K562 (cell line): ENCODE results near the gene RXRB. TPM values are rescaled to one million over a fixed set of nuclear protein-coding genes. Genes with fewer than 3 reads are reported as not detected.
A peak's percentile ranks its signal among the peaks of the same experiment; 100 is the strongest.

Experiments
- ARNT ChIP-seq, 2 experiments: fragments of 450-650 bp; IDR thresholded peaks; 2 replicates each; pipeline ENCODE4 v1.6.1; 2016; ENCODE audit warnings: mild to moderate bottlenecking in 1 of 2
- BCL6 ChIP-seq: fragments of 250-450 bp; sonication (Bioruptor Pico); IDR thresholded peaks from 2 replicates; pipeline ENCODE4 v1.4.0; 2020
- KLF16 ChIP-seq: IDR thresholded peaks from 2 replicates; pipeline ENCODE4 v1.6.1; 2016; ENCODE audit warnings: antibody characterized with exemption
- MAFK ChIP-seq: IDR thresholded peaks from 2 replicates; pipeline ENCODE4 v1.6.1; 2011; ENCODE audit warnings: low read length, improper control_type of control experiment
- MIER1 ChIP-seq: fragments of 450-650 bp; IDR thresholded peaks from 2 replicates; pipeline ENCODE4 v1.6.1; 2016; ENCODE audit warnings: antibody characterized with exemption, mild to moderate bottlenecking, low read depth
- MYC ChIP-seq, 2 experiments: fragments of 250-450 bp in 1 of 2; sonication (Bioruptor Pico) in 1 of 2; IDR thresholded peaks; 2 replicates each; pipeline versions ENCODE4 v1.5.1 to v1.6.1; 2012 to 2021; ENCODE audit warnings: low read depth in 2 of 2, borderline replicate concordance in 1 of 2, improper control_type of control experiment in 1 of 2, low read length in 1 of 2, mild to moderate bottlenecking in 1 of 2, moderate library complexity in 1 of 2
- NCOA4 ChIP-seq: fragments of 450-650 bp; IDR thresholded peaks from 2 replicates; pipeline ENCODE4 v1.6.1; 2018; ENCODE audit warnings: mild to moderate bottlenecking; ENCODE audit not compliant: partially characterized antibody
- NCOR1 ChIP-seq: fragments of 450-650 bp; IDR thresholded peaks from 2 replicates; pipeline ENCODE4 v1.6.1; 2016; ENCODE audit warnings: mild to moderate bottlenecking, moderate library complexity
- NR3C1 ChIP-seq: sonication (generic); formaldehyde crosslinking; IDR thresholded peaks from 2 replicates; pipeline ENCODE4 v1.8.1; 2022; ENCODE audit warnings: missing genetic modification reagents
- POLR2G ChIP-seq: fragments of 200-400 bp; formaldehyde crosslinking; IDR thresholded peaks from 2 replicates; pipeline ENCODE4 v1.6.1; 2017; ENCODE audit warnings: low read depth, mild to moderate bottlenecking, antibody characterized with exemption, low read length, moderate library complexity
- RB1 ChIP-seq: fragments of 450-650 bp; IDR thresholded peaks from 2 replicates; pipeline ENCODE4 v1.6.1; 2017; ENCODE audit warnings: low read depth, mild to moderate bottlenecking
- SMARCC2 ChIP-seq: fragments of 450-650 bp; IDR thresholded peaks from 2 replicates; pipeline ENCODE4 v1.6.1; 2017; ENCODE audit warnings: antibody characterized with exemption, moderate library complexity, mild to moderate bottlenecking, low read depth
- SRSF1 ChIP-seq: fragments of 200-400 bp; formaldehyde crosslinking; IDR thresholded peaks from 2 replicates; pipeline ENCODE4 v1.6.1; 2017; ENCODE audit warnings: mild to moderate bottlenecking, low read depth, low read length, moderate library complexity
- ZNF41 ChIP-seq: fragments of 250-450 bp; sonication (Bioruptor Pico); conservative IDR thresholded peaks from 2 replicates; pipeline ENCODE4 v1.4.0; 2020; ENCODE audit warnings: mild to moderate bottlenecking
- ZNF445 ChIP-seq: fragments of 250-450 bp; sonication (Bioruptor Pico); IDR thresholded peaks from 2 replicates; pipeline ENCODE4 v1.4.0; 2020; ENCODE audit warnings: low read depth, mild to moderate bottlenecking, moderate library complexity
- polyA plus RNA-seq, 8 experiments: library from polyadenylated mRNA; depleted of rRNA in 4 of 8; stranded (reverse) in 5 of 8; unstranded in 3 of 8; fragments of >200 nt; fragmentation: Nextera tagmentation in 2 of 8; fragmentation: Illumina TruSeq in 1 of 8; extraction: Ambion mirVana in 2 of 8; extraction: Trizol in 1 of 8; gene quantifications; 2 replicates each; pipeline versions ENCODE4 v1.2.1 to v1.2.3, GENCODE V29; 2011 to 2014; ENCODE audit warnings: inconsistent platforms in 1 of 8, missing spikeins in 1 of 8
- total RNA-seq, 7 experiments: library from RNA; depleted of rRNA in 6 of 7; stranded (reverse); fragments of >200 nt in 6 of 7; fragmentation: Illumina TruSeq in 2 of 7; extraction: Trizol in 2 of 7; gene quantifications; 2 replicates each; pipeline versions ENCODE4 v1.2.1 to v1.2.3, GENCODE V29; 2011 to 2021; ENCODE audit warnings: low replicate concordance in 1 of 7
- TF ChIP-seq, protein P1 (sequence below): fragments of 450-650 bp; conservative IDR thresholded peaks from 2 replicates; pipeline ENCODE4 v1.6.1; 2016; ENCODE audit warnings: missing genetic modification characterization, low read depth, mild to moderate bottlenecking, missing compliant biosample characterization, moderate library complexity
- TF ChIP-seq, protein P2 (sequence below): sonication (generic); formaldehyde crosslinking; IDR thresholded peaks from 2 replicates; pipeline ENCODE4 v1.8.1; 2023; ENCODE audit warnings: mild to moderate bottlenecking, missing genetic modification reagents
- TF ChIP-seq, protein P3 (sequence below): fragments of 450-650 bp; formaldehyde crosslinking; IDR thresholded peaks from 2 replicates; pipeline ENCODE4 v1.4.0; 2020; ENCODE audit warnings: mild to moderate bottlenecking, moderate library complexity
- TF ChIP-seq, protein P4 (sequence below): fragments of 450-650 bp; IDR thresholded peaks from 2 replicates; pipeline ENCODE4 v1.6.1; 2017; ENCODE audit warnings: antibody characterized with exemption, mild to moderate bottlenecking

The RXRB gene
- total and polyA plus RNA-seq, 9 of the 15 experiments (the other 6 are each of a cell fraction or from before 2014, with no cell fraction given): 0.76 to 35.5 (median 18.4) TPM

- TF ChIP-seq SRSF1 (no peak; the same call in 1 of the 2 replicates), NR3C1 (CRISPR knock-in tag) (peak; percentile 9; the same call in 1 of the 2 replicates), POLR2G (peak; percentile 97), NCOA4 (no peak), NCOR1 (0 out of 2 replicates have a peak, but pooled peaks have one; percentile 29), BCL6 (peak; percentile 29; the same call in 1 of the 2 replicates), MYC (IDR thresholded peaks at IDR 0.05; ENCODE audit: low read depth, low read length) (peak; percentile 74), MYC (CRISPR knock-in tag; IDR thresholded peaks at IDR 0.05; ENCODE audit: borderline replicate concordance, low read depth) (peak; percentile 74; the same call in 1 of the 2 replicates), ZNF445 (CRISPR knock-in tag) (no peak), MIER1 (no peak), ARNT (IDR thresholded peaks at IDR 0.05) (no peak), MAFK (no peak), KLF16 (no peak), RB1 (peak; percentile 98), ZNF41 (no peak), SMARCC2 (no peak)
- TF ChIP-seq, protein P1, sequence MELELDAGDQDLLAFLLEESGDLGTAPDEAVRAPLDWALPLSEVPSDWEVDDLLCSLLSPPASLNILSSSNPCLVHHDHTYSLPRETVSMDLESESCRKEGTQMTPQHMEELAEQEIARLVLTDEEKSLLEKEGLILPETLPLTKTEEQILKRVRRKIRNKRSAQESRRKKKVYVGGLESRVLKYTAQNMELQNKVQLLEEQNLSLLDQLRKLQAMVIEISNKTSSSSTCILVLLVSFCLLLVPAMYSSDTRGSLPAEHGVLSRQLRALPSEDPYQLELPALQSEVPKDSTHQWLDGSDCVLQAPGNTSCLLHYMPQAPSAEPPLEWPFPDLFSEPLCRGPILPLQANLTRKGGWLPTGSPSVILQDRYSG (tag): no peak; the same call in 1 of the 2 replicates
- TF ChIP-seq, protein P2, sequence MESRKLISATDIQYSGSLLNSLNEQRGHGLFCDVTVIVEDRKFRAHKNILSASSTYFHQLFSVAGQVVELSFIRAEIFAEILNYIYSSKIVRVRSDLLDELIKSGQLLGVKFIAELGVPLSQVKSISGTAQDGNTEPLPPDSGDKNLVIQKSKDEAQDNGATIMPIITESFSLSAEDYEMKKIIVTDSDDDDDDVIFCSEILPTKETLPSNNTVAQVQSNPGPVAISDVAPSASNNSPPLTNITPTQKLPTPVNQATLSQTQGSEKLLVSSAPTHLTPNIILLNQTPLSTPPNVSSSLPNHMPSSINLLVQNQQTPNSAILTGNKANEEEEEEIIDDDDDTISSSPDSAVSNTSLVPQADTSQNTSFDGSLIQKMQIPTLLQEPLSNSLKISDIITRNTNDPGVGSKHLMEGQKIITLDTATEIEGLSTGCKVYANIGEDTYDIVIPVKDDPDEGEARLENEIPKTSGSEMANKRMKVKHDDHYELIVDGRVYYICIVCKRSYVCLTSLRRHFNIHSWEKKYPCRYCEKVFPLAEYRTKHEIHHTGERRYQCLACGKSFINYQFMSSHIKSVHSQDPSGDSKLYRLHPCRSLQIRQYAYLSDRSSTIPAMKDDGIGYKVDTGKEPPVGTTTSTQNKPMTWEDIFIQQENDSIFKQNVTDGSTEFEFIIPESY (CRISPR knock-in tag): no peak
- TF ChIP-seq, protein P3, sequence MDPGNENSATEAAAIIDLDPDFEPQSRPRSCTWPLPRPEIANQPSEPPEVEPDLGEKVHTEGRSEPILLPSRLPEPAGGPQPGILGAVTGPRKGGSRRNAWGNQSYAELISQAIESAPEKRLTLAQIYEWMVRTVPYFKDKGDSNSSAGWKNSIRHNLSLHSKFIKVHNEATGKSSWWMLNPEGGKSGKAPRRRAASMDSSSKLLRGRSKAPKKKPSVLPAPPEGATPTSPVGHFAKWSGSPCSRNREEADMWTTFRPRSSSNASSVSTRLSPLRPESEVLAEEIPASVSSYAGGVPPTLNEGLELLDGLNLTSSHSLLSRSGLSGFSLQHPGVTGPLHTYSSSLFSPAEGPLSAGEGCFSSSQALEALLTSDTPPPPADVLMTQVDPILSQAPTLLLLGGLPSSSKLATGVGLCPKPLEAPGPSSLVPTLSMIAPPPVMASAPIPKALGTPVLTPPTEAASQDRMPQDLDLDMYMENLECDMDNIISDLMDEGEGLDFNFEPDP (CRISPR knock-in tag): no peak
- TF ChIP-seq, protein P4, sequence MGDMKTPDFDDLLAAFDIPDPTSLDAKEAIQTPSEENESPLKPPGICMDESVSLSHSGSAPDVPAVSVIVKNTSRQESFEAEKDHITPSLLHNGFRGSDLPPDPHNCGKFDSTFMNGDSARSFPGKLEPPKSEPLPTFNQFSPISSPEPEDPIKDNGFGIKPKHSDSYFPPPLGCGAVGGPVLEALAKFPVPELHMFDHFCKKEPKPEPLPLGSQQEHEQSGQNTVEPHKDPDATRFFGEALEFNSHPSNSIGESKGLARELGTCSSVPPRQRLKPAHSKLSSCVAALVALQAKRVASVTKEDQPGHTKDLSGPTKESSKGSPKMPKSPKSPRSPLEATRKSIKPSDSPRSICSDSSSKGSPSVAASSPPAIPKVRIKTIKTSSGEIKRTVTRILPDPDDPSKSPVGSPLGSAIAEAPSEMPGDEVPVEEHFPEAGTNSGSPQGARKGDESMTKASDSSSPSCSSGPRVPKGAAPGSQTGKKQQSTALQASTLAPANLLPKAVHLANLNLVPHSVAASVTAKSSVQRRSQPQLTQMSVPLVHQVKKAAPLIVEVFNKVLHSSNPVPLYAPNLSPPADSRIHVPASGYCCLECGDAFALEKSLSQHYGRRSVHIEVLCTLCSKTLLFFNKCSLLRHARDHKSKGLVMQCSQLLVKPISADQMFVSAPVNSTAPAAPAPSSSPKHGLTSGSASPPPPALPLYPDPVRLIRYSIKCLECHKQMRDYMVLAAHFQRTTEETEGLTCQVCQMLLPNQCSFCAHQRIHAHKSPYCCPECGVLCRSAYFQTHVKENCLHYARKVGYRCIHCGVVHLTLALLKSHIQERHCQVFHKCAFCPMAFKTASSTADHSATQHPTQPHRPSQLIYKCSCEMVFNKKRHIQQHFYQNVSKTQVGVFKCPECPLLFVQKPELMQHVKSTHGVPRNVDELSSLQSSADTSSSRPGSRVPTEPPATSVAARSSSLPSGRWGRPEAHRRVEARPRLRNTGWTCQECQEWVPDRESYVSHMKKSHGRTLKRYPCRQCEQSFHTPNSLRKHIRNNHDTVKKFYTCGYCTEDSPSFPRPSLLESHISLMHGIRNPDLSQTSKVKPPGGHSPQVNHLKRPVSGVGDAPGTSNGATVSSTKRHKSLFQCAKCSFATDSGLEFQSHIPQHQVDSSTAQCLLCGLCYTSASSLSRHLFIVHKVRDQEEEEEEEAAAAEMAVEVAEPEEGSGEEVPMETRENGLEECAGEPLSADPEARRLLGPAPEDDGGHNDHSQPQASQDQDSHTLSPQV: peak; percentile 54
Measured at GRCh38 chr6:33208091-33208967, 7.9 kb upstream of the RXRB start, which contains the start of gene RING1 (continued).
